GM19025 (cell line): Measurements from ENCODE around the gene DCST2.

ENCODE experiments used
- ATAC-seq: cut with Tn5 transposase; IDR thresholded peaks from one replicate; pipeline ENCODE4 v1.9.1; 2021; ENCODE audit warnings: mild to moderate bottlenecking, low read depth, moderate library complexity; ENCODE audit not compliant: unreplicated experiment

DCST2 gene

GRCh38 chr1:155012026-155012546 is 21.5 kb downstream of the DCST2 start:
- ATAC-seq, result no peak

DNA sequence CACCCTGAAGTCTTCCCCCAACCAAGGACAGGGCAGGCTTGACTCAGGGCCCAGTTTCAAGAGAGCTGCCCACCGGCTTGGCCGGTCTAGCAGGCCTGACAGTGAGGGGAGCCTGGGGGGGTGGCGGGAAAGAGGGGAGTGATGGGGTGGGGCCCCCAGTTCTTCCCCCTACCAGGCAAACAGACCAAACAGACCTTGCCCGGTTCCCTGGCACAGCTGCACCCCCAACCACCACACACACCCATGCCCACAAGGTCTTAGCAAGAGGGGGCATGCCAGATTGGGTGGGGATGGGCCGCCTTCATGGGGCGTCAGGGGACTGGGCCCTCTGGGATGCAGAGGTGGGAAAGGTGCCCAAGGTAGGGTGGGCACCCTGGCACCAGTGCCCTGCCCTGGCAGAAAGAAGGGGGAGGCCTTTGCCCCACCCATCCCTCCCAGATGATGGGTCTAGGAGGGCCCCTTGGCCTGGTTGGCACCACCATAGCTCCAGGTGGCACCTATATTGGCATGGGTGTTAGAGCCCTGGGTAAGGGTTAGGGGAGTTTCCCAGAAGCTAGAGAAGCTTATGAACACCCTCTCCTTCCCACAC is 22.1 kb downstream of the DCST2 start:
- ATAC-seq, result no peak

DNA sequence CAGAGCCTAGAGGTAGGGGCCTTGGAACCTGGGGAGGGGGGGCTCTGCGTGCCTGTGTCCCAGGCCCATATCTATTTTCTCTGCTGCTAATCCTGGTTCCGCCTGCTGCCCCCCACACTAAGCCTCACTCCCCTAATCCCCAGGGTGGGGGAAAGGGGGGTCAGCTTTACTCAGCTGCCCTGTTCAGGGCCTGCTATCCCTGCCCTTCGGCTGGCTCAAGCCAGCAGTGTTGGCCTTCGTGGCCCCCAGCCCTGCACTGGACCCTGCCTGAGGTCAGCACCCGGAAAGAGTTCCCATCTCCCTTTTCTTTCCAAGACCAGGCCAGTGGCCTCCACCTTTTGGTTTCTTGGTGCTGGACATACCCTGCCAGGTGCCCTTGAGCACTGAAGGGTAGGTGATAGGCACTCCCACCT is 22.6 kb downstream of the DCST2 start:
- no peak for ATAC-seq

DNA sequence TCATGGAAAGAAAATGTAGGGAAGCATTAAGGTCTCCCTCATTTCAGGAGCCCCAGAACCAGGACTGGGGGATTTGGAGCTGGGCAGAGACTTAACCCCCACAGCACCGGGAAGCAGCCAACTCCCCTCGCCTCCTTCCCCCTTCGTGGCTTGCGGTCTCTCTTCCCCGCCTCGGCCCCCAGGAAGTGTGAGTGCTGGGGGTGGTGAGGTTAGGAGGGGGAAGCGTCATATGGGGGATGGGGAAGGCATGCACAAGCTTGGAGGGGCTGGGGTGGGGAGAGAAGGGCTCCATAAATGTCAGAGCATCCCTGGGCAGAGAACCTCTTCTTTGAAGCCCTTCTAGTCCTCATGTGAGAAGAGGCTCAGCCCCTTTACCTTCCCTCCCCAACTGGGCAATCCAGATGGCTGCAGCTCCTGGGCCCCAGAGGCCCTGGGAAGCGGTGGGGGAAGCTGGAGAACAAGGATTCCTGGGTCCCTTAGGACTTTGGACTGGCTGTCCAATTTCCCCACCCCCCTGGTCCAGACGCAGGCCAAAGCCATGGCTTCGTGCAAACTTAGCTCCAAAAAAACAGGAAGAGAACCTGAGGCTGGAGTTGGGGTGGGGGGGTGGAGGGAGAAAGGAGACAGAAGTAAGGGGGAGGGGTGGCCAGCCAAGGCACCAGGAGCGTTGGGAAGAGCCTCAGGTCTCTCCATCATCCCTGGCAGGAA is 23.2 kb downstream of the DCST2 start:
- ATAC-seq, result no peak

DNA sequence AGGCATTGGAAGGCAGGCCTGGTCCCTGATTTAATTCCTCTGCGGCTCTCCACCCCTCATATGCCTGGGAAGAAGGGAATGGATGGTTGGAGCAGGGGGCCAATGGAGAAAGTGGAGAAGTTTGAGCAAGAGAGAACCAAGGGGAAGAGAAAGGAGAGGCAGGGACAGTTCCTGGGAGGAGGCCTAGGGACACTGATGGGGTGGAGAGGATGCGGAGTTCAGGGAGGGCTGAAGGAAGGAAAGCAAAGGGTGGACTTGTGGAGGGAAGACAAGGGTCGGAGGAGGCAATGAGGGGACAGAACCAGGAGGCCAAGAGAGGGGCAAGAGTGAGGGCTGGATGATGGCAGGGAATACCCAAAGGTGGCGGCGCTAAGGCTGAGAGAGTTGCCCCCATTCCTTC is 23.8 kb downstream of the DCST2 start:
- no peak for ATAC-seq

DNA sequence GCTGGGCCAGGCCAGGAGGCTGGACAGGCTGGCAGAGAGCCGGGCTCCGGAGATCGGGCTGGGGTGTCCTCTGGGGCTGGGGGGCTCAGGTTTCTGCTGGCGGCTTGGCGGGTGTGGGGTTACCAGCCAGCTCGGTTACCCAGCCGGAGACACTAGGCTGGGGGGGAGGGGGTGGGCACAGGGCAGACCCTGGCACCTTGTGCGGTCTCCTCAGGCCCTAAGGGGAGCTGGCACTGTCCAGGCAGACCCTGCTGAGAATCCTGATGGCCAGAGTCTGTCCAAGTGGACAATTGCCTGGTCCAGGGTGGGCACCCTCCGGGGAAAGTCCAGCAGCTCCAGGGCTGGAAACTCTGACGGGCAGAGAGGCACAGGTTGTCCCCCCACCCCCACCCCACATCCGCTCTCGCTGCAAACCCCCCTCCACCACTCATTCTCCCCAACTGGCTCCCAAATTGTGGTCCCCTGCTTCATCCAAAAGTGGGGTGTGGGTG is 24.3 kb downstream of the DCST2 start:
- no peak for ATAC-seq

GRCh38 chr1:155008015-155008941 is 25.3 kb downstream of the DCST2 start:
- no peak for ATAC-seq

- no peak for ATAC-seq
Observed at GRCh38 chr1:155007251-155007828, 26.2 kb downstream of the DCST2 start.

DNA sequence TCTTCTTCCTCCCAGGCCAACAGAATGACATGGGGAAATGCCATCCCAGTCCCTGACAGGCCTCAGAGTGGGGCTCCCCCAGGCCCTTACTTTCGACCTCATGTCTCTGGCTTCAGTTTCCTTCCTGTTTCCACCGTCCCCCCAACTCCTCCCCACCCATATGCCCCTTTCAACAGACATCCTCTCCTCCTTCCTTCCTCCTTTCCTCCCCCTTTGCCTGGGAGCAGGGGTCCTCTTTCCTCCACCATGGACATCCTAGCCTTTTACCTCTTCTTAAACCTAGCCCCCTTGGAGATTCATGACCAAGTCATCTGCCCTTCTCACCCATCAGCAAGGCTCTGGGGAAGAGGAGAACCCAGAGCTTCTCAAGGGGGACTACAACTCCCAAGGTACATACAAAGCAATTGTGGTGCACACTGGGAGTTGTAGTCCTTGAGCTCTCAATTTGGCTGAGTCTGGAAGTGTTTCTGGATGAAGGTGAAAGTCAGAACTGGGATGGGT is 26.9 kb downstream of the DCST2 start:
- ATAC-seq, result no peak

- ATAC-seq, result no peak
Observed at GRCh38 chr1:155005076-155006011, 28.2 kb downstream of the DCST2 start.

- no peak for ATAC-seq
Observed at GRCh38 chr1:155004352-155005075, 29.1 kb downstream of the DCST2 start.

- ATAC-seq, result no peak
Observed at GRCh38 chr1:155003766-155004351, 29.7 kb downstream of the DCST2 start.

DNA sequence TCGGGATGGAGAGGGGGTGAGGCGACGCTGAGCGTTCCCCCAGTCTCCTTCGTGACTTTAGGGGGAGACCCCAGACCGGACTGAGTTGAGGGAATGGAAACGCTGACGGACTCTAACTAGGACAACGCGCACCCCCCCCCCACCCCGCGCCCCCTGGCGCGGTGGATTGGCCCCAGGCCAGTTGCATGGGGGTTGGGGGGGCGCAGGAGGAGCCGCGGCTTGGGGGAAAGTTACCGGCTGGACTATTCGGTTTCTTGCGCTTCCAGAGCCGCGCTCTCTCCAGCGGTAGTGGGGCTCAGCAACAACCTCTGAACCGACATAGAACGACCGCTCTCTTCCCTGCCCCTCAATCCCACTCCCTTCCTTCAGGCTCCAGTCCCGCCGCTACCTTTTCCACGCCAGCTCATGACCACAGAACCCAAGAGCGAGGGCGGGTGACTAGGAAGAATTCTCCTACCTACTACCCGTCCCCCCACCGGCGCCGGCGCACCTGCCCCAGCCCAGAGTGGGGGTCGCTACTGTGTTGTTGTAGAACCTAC is 30.3 kb downstream of the DCST2 start:
- ATAC-seq, result no peak

GRCh38 chr1:155002464-155003226 is 30.9 kb downstream of the DCST2 start, which contains the start of gene ZBTB7B:
ZBTB7B (plus strand) TSS chr1:155002802; CDS start chr1:155014661, 11,859 bp downstream.
- no peak for ATAC-seq

DNA sequence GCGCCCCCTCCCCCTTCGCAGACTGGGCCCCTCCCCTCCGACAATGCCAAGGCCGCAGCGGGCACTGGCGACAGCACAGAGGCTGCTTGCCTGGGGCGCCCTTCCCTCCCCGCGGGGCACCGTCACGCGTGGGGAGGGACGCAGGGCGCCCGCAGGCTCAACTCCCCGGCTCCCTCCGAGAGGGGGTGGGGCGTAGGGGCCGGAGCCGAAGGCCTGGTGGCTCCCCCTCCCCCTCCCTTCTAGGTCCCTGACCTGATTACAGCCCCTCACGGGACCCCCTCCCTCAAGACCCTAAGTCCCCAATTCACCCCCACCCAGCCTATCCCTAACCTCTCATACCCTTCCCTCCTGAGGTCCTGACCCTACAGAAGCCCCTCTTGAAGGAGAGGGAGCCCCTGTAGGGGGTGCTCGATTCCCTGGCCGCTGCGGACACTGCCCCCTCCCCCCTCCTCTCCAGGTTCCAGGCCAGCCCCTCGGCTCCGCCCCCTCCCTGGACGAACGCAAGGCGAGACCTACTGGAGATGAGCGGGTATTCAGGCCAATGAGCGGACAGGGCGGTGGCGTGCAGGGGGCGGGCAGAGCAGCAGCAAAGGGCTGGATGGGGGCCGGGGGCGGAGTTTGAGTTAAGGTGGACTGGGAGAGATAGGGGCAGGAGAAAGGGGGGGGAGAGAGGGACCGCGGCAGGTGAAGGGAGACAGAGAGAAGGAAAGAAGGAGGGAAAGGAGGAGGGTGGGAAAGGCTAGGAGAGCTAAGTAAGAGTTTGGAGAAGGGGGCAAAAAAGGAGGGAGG is 31.7 kb downstream of the DCST2 start:
- peak; percentile 54 for ATAC-seq

GRCh38 chr1:155001425-155001674 is 32.2 kb downstream of the DCST2 start:
- no peak for ATAC-seq
